WTC11 (cell line): ENCODE results near the gene TOX2.

ENCODE experiments used
- ATF3 ChIP-seq: sonication (generic); formaldehyde crosslinking; conservative IDR thresholded peaks from 2 replicates; pipeline ENCODE4 v1.8.1; 2022; ENCODE audit warnings: mild to moderate bottlenecking, missing genetic modification reagents
- CTCF ChIP-seq: fragments of 200-600 bp; IDR thresholded peaks from 2 replicates; pipeline ENCODE4 v1.8.0; 2022; ENCODE audit warnings: antibody characterized with exemption
- E2F1 ChIP-seq: sonication (generic); formaldehyde crosslinking; IDR thresholded peaks from 2 replicates; pipeline ENCODE4 v1.8.0; 2022; ENCODE audit warnings: mild to moderate bottlenecking, missing genetic modification reagents
- ESRRA ChIP-seq: sonication (generic); formaldehyde crosslinking; IDR thresholded peaks from 2 replicates; pipeline ENCODE4 v1.8.1; 2022; ENCODE audit warnings: mild to moderate bottlenecking, missing genetic modification reagents, borderline replicate concordance
- ETV6 ChIP-seq: sonication (generic); formaldehyde crosslinking; IDR thresholded peaks from 2 replicates; pipeline ENCODE4 v1.8.1; 2022; ENCODE audit warnings: mild to moderate bottlenecking, missing genetic modification reagents
- FOXJ3 ChIP-seq: sonication (generic); formaldehyde crosslinking; IDR thresholded peaks from 2 replicates; pipeline ENCODE4 v1.9.0; 2021; ENCODE audit warnings: missing genetic modification reagents, mild to moderate bottlenecking, borderline replicate concordance
- GABPB1 ChIP-seq: sonication (generic); formaldehyde crosslinking; IDR thresholded peaks from 2 replicates; pipeline ENCODE4 v1.8.1; 2023; ENCODE audit warnings: mild to moderate bottlenecking, missing genetic modification reagents
- MAX ChIP-seq: sonication (generic); formaldehyde crosslinking; IDR thresholded peaks from 2 replicates; pipeline ENCODE4 v1.8.0; 2022; ENCODE audit warnings: mild to moderate bottlenecking, missing genetic modification reagents
- MYBL2 ChIP-seq: sonication (generic); formaldehyde crosslinking; IDR thresholded peaks from 2 replicates; pipeline ENCODE4 v1.8.1; 2023; ENCODE audit warnings: mild to moderate bottlenecking, moderate library complexity, missing genetic modification reagents
- TEAD4 ChIP-seq: sonication (generic); formaldehyde crosslinking; IDR thresholded peaks from 2 replicates; pipeline ENCODE4 v1.8.0; 2022; ENCODE audit warnings: mild to moderate bottlenecking, missing genetic modification reagents
- ZNF232 ChIP-seq: sonication (generic); formaldehyde crosslinking; IDR thresholded peaks from 2 replicates; pipeline ENCODE4 v1.8.0; 2022; ENCODE audit warnings: mild to moderate bottlenecking, missing genetic modification reagents
- ZNF512 ChIP-seq: sonication (generic); formaldehyde crosslinking; IDR thresholded peaks from 2 replicates; pipeline ENCODE4 v1.8.1; 2022; ENCODE audit warnings: missing genetic modification reagents, borderline replicate concordance
- ZNF671 ChIP-seq: fragments of 250-450 bp; sonication (Bioruptor Pico); IDR thresholded peaks from 2 replicates; pipeline ENCODE4 v1.8.0; 2021; ENCODE audit warnings: mild to moderate bottlenecking

- no peak for TF ChIP-seq CTCF
- no peak for TF ChIP-seq ESRRA (CRISPR knock-in tag)
- no peak for TF ChIP-seq MAX (CRISPR knock-in tag)
- TF ChIP-seq MYBL2 (CRISPR knock-in tag) = no peak
- no peak for TF ChIP-seq FOXJ3 (CRISPR knock-in tag)
- TF ChIP-seq ZNF671 (CRISPR knock-in tag) = no peak
- TF ChIP-seq ATF3 (CRISPR knock-in tag) = no peak
- TF ChIP-seq E2F1 (CRISPR knock-in tag) = no peak
- TF ChIP-seq TEAD4 (CRISPR knock-in tag) = no peak
- no peak for TF ChIP-seq ZNF512 (CRISPR knock-in tag)
- no peak for TF ChIP-seq ETV6 (CRISPR knock-in tag)
- TF ChIP-seq GABPB1 (CRISPR knock-in tag) = no peak
- no peak for TF ChIP-seq ZNF232 (CRISPR knock-in tag)
Measured at GRCh38 chr20:43946659-43947315, 32.1 kb downstream of the TOX2 start.
